ENCODE results near the gene SUCLA2. TPM values are rescaled to one million over a fixed set of nuclear protein-coding genes. Genes with fewer than 3 reads are reported as not detected.
"Not testable (repeated sequence)": the region's sequence is repeated elsewhere in the genome, so short reads cannot be mapped to it uniquely, and the experiment has no call there.

Gene SUCLA2
- total and polyA plus RNA-seq, 4 donors = 14.9 to 44.3 (median 28.3) TPM

- ATAC-seq (ENCODE audit: insufficient read depth, low FRiP score) (no peak), DNase-seq (no peak)
- peaks cover 1 to 28% (median 17%) of the 10 kb centered on the region in 4 donors for H3K36me3 ChIP-seq (ENCODE audit: control insufficient read depth in 4 of 4, insufficient read depth in 4 of 4, low read length in 4 of 4)
- H3K27ac ChIP-seq (ENCODE audit: low read depth in 1 of 2, low read length in 1 of 2) = no peak overlapping the region
- H3K4me3 ChIP-seq = no peak overlapping the region
- no peaks in the 10 kb centered on the region for H3K4me1 ChIP-seq (ENCODE audit: control insufficient read depth in 5 of 5, insufficient read depth in 5 of 5, low read length in 5 of 5)
- no peaks in the 10 kb centered on the region for H3K27me3 ChIP-seq (ENCODE audit: control insufficient read depth in 3 of 3, insufficient read depth in 3 of 3, low read length in 2 of 3)
- no peak for TF ChIP-seq CTCF (IDR thresholded peaks at IDR 0.05; ENCODE audit: control extremely low read depth, extremely low read depth)
- H3K9ac ChIP-seq (ENCODE audit: insufficient read depth in 1 of 2, low read length in 2 of 2) = no peak overlapping the region
- WGBS, 2 donors = 81 to 97% methylated on average over 2 of the region's 2 CpGs
- H3K9me3 ChIP-seq (ENCODE audit: control insufficient read depth in 4 of 4, insufficient read depth in 3 of 4, low read length in 3 of 4) = no peaks in the 10 kb centered on the region
These were observed 51.3 kb downstream of the SUCLA2 start for GRCh38 chr13:47949799-47950198.

- no peaks in the 10 kb centered on the region for H3K9me3 ChIP-seq (ENCODE audit: control insufficient read depth in 4 of 4, insufficient read depth in 3 of 4, low read length in 3 of 4)
- TF ChIP-seq CTCF (IDR thresholded peaks at IDR 0.05; ENCODE audit: control extremely low read depth, extremely low read depth) = no peak
- H3K27ac ChIP-seq (ENCODE audit: low read depth in 1 of 2, low read length in 1 of 2) = no peak overlapping the region
- 86 to 92% methylated on average over 2 of the region's 2 CpGs for WGBS, 2 donors
- H3K27me3 ChIP-seq (ENCODE audit: control insufficient read depth in 3 of 3, insufficient read depth in 3 of 3, low read length in 2 of 3) = no peaks in the 10 kb centered on the region
- no peak overlapping the region for H3K4me3 ChIP-seq
- ATAC-seq (ENCODE audit: insufficient read depth, low FRiP score) (no peak), DNase-seq (no peak)
- H3K9ac ChIP-seq (ENCODE audit: insufficient read depth in 1 of 2, low read length in 2 of 2) = no peak overlapping the region
- no peaks in the 10 kb centered on the region for H3K4me1 ChIP-seq (ENCODE audit: control insufficient read depth in 5 of 5, insufficient read depth in 5 of 5, low read length in 5 of 5)
- H3K36me3 ChIP-seq (ENCODE audit: control insufficient read depth in 4 of 4, insufficient read depth in 4 of 4, low read length in 4 of 4) = peaks cover 3 to 22% (median 16%) of the 10 kb centered on the region in 4 donors
These were observed 55.3 kb downstream of the SUCLA2 start for GRCh38 chr13:47945738-47946137.

GRCh38 chr13:47945146-47945545 lies 55.9 kb downstream of the SUCLA2 start:
- H3K4me3 ChIP-seq; DNase-seq; H3K9ac ChIP-seq (ENCODE audit: insufficient read depth in 1 of 2, low read length in 2 of 2); ATAC-seq (ENCODE audit: insufficient read depth, low FRiP score); H3K4me1 ChIP-seq (ENCODE audit: control insufficient read depth in 5 of 5, insufficient read depth in 5 of 5, low read length in 5 of 5); H3K9me3 ChIP-seq (ENCODE audit: control insufficient read depth in 4 of 4, insufficient read depth in 3 of 4, low read length in 3 of 4); H3K27me3 ChIP-seq (ENCODE audit: control insufficient read depth in 3 of 3, insufficient read depth in 3 of 3, low read length in 2 of 3); H3K27ac ChIP-seq (ENCODE audit: low read depth in 1 of 2, low read length in 1 of 2): not testable (repeated sequence)
- WGBS, 2 donors = 96 to 100% methylated on average over 4 of the region's 4 CpGs
- peaks cover 4 to 22% (median 14%) of the 10 kb centered on the region in 4 donors for H3K36me3 ChIP-seq (ENCODE audit: control insufficient read depth in 4 of 4, insufficient read depth in 4 of 4, low read length in 4 of 4)

- Histone ChIP-seq H3K27ac (ENCODE audit: low read depth in 1 of 2, low read length in 1 of 2) (no peak overlapping the region), H3K4me1 (ENCODE audit: control insufficient read depth in 5 of 5, insufficient read depth in 5 of 5, low read length in 5 of 5) (peaks cover 0 to 7% (median 0%) of the 10 kb centered on the region in 5 donors), H3K4me3 (no peak overlapping the region), H3K9me3 (ENCODE audit: control insufficient read depth in 4 of 4, insufficient read depth in 3 of 4, low read length in 3 of 4) (no peaks in the 10 kb centered on the region), H3K27me3 (ENCODE audit: control insufficient read depth in 3 of 3, insufficient read depth in 3 of 3, low read length in 2 of 3) (no peaks in the 10 kb centered on the region), H3K36me3 (ENCODE audit: control insufficient read depth in 4 of 4, insufficient read depth in 4 of 4, low read length in 4 of 4) (peaks cover 0 to 3% (median 0%) of the 10 kb centered on the region in 4 donors), H3K9ac (ENCODE audit: insufficient read depth in 1 of 2, low read length in 2 of 2) (no peak overlapping the region)
- WGBS, 2 donors = 92 to 97% methylated on average over 5 of the region's 5 CpGs
- no peak for ATAC-seq (ENCODE audit: insufficient read depth, low FRiP score)
- no peak for DNase-seq
- no peak for TF ChIP-seq CTCF (IDR thresholded peaks at IDR 0.05; ENCODE audit: control extremely low read depth, extremely low read depth)
These were observed 66.7 kb downstream of the SUCLA2 start for GRCh38 chr13:47934371-47934770.

All from lung (tissue), 12 donors.